ENCODE results near the gene ZNF354B.
"Not testable (repeated sequence)": the region's sequence is repeated elsewhere in the genome, so short reads cannot be mapped to it uniquely, and the experiment has no call there.

The ZNF354B gene

GRCh38 chr5:178859625-178860521 is at the start of gene ZNF354B:
TSS of gene ZNF354B (plus strand) at chr5:178859953. CDS start at chr5:178861048, 1,095 bp downstream.
- peak; percentile 6 for DNase-seq (ENCODE audit: low spot score)

GRCh38 chr5:178817506-178817905 is 42.2 kb upstream of the ZNF354B start:
- DNase-seq (ENCODE audit: low spot score): no peak

GRCh38 chr5:178818094-178818493 is 41.7 kb upstream of the ZNF354B start:
- DNase-seq (ENCODE audit: low spot score): no peak

- no peak for DNase-seq (ENCODE audit: low spot score)
Observed at GRCh38 chr5:178820001-178820400, 39.8 kb upstream of the ZNF354B start.

GRCh38 chr5:178825444-178825843 is 34.3 kb upstream of the ZNF354B start:
- DNase-seq (ENCODE audit: low spot score): no peak

- DNase-seq (ENCODE audit: low spot score): no peak
Observed at GRCh38 chr5:178826216-178826615, 33.5 kb upstream of the ZNF354B start.

- DNase-seq (ENCODE audit: low spot score): no peak
Observed at GRCh38 chr5:178827636-178828035, 32.1 kb upstream of the ZNF354B start.

GRCh38 chr5:178831049-178831448 is 28.7 kb upstream of the ZNF354B start:
- DNase-seq (ENCODE audit: low spot score): no peak

GRCh38 chr5:178832618-178833201 is 27.0 kb upstream of the ZNF354B start:
- no peak for DNase-seq (ENCODE audit: low spot score)

GRCh38 chr5:178836628-178837027 is 23.1 kb upstream of the ZNF354B start:
- no peak for DNase-seq (ENCODE audit: low spot score)

- not testable (repeated sequence) for DNase-seq (ENCODE audit: low spot score)
Observed at GRCh38 chr5:178838695-178839318, 20.9 kb upstream of the ZNF354B start.

- no peak for DNase-seq (ENCODE audit: low spot score)
Observed at GRCh38 chr5:178839319-178839704, 20.4 kb upstream of the ZNF354B start.

- DNase-seq (ENCODE audit: low spot score): not testable (repeated sequence)
Observed at GRCh38 chr5:178840399-178840798, 19.4 kb upstream of the ZNF354B start.

GRCh38 chr5:178849316-178849715 is 10.4 kb upstream of the ZNF354B start:
- DNase-seq (ENCODE audit: low spot score): no peak

- DNase-seq (ENCODE audit: low spot score): no peak
Observed at GRCh38 chr5:178851951-178852350, 7.8 kb upstream of the ZNF354B start.

- DNase-seq (ENCODE audit: low spot score): no peak
Observed at GRCh38 chr5:178854284-178854683, 5.5 kb upstream of the ZNF354B start.

GRCh38 chr5:178860615-178861014 is 862 bp downstream of the ZNF354B start:
- DNase-seq (ENCODE audit: low spot score): not testable (repeated sequence)

GRCh38 chr5:178861627-178862026 is 1.9 kb downstream of the ZNF354B start:
- no peak for DNase-seq (ENCODE audit: low spot score)

GRCh38 chr5:178866946-178867345 is 7.2 kb downstream of the ZNF354B start:
- no peak for DNase-seq (ENCODE audit: low spot score)

GRCh38 chr5:178869577-178869976 is 9.8 kb downstream of the ZNF354B start:
- no peak for DNase-seq (ENCODE audit: low spot score)

- DNase-seq (ENCODE audit: low spot score): no peak
Observed at GRCh38 chr5:178870411-178870810, 10.7 kb downstream of the ZNF354B start.

- DNase-seq (ENCODE audit: low spot score): no peak
Observed at GRCh38 chr5:178872302-178872701, 12.5 kb downstream of the ZNF354B start.

- DNase-seq (ENCODE audit: low spot score): not testable (repeated sequence)
Observed at GRCh38 chr5:178883115-178883694, 23.5 kb downstream of the ZNF354B start.

All from hematopoietic multipotent progenitor cell treated with erythropoietin and hydrocortisone succinate and interleukin-3 and kit ligand, for 17 days (in vitro differentiated cells).